ENCODE data around the gene UBE2L5. TPM values are rescaled to one million over a fixed set of nuclear protein-coding genes. Genes with fewer than 3 reads are reported as not detected.

The UBE2L5 gene
- total RNA-seq, 1 experiment from 2014 or later = not detected

DNA sequence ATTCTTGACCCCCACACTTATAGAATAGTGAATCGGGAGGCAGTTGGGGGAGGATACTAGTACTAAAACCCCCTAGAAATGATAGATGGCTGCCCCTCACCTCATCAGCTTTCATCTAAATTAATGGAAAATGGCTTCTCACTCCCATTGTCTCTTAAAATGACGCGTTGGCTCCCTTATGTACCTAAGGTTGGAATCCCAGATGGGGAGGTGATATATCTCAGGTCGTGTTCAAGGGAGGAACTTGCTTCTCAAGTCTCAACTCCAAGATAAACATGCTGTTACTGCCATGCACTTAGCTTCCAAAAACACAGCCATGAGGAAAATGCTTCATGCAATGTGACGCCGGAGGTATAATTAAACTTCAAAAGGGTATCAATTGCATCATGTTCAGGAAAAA is 18.8 kb upstream of the UBE2L5 start:
- ATAC-seq (no peak), DNase-seq (no peak)
- H3K4me1 ChIP-seq (ENCODE audit: insufficient read depth, low read length) = 0 out of 2 replicates have a peak, but pooled peaks cover 3% of the 10 kb centered on the region
- H2AFZ ChIP-seq (ENCODE audit: low read length) = no peak overlapping the region
- CTCF ChIA-PET = no interaction called here
- no TSS peak for BruUV-seq (replicated peaks)
- no peaks in the 10 kb centered on the region for H3K9me2 ChIP-seq (replicated peaks; ENCODE audit: low read length)
- no peaks in the 10 kb centered on the region for H3K36me3 ChIP-seq (ENCODE audit: low read depth, low read length)
- no peaks in the 10 kb centered on the region for H3K9me3 ChIP-seq (ENCODE audit: low read length)
- no peak overlapping the region for H3K27ac ChIP-seq (ENCODE audit: low read length)
- intact Hi-C loops (cut with micrococcal nuclease) = loop anchor here (10.0 kb wide), 1 partner anchor 51 kb away; no protein-coding TSS in a partner anchor
- no peak overlapping the region for H3K4me3 ChIP-seq (ENCODE audit: low read length)
- H3K79me2 ChIP-seq (ENCODE audit: low read length) = no peaks in the 10 kb centered on the region
- no peak overlapping the region for H3K9ac ChIP-seq (ENCODE audit: low read length)
- H3K4me2 ChIP-seq (ENCODE audit: low read length) = no peak overlapping the region
- H3F3A ChIP-seq (ENCODE audit: low read length, unreplicated experiment) = no peaks in the 10 kb centered on the region
- no peaks in the 10 kb centered on the region for H3K27me3 ChIP-seq (ENCODE audit: low read length)
- TF ChIP-seq, protein P1, sequence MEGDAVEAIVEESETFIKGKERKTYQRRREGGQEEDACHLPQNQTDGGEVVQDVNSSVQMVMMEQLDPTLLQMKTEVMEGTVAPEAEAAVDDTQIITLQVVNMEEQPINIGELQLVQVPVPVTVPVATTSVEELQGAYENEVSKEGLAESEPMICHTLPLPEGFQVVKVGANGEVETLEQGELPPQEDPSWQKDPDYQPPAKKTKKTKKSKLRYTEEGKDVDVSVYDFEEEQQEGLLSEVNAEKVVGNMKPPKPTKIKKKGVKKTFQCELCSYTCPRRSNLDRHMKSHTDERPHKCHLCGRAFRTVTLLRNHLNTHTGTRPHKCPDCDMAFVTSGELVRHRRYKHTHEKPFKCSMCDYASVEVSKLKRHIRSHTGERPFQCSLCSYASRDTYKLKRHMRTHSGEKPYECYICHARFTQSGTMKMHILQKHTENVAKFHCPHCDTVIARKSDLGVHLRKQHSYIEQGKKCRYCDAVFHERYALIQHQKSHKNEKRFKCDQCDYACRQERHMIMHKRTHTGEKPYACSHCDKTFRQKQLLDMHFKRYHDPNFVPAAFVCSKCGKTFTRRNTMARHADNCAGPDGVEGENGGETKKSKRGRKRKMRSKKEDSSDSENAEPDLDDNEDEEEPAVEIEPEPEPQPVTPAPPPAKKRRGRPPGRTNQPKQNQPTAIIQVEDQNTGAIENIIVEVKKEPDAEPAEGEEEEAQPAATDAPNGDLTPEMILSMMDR (conservative IDR thresholded peaks at IDR 0.05; ENCODE audit: low read depth, low read length) = no peak
- TF ChIP-seq EZH2 (IDR thresholded peaks at IDR 0.05; ENCODE audit: low read length, unreplicated experiment) (no peak), EZH2phosphoT487 (IDR thresholded peaks at IDR 0.05; ENCODE audit: borderline replicate concordance, low read length) (no peak)
- POLR2A ChIA-PET (ENCODE audit: unreplicated experiment) = no interaction called here
- H4K20me1 ChIP-seq (ENCODE audit: low read length) = no peaks in the 10 kb centered on the region

DNA sequence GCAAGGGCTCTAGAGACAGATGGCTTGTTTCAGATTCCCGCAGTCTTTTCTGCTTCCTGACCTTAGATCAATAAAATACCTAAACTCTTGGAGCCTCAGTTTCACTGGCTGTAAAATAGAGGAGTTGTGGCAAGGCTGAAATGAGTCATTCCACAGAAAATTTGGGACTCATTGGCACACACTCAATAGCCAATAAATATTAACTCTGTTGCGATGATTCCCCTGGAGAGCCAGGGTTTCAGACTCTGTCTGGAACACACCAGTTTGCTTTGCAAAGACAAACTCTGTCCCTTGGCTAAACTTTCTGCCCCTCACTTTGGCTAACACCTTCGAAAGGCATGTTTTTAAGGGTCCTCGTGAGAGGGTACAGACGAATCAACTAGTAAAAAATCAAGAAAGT is 18.1 kb upstream of the UBE2L5 start:
- Histone ChIP-seq H3K9ac (ENCODE audit: low read length) (no peak overlapping the region), H3K4me2 (ENCODE audit: low read length) (no peak overlapping the region), H3K9me2 (replicated peaks; ENCODE audit: low read length) (no peaks in the 10 kb centered on the region), H3K36me3 (ENCODE audit: low read depth, low read length) (no peaks in the 10 kb centered on the region), H3K4me3 (ENCODE audit: low read length) (no peak overlapping the region), H3F3A (ENCODE audit: low read length, unreplicated experiment) (no peaks in the 10 kb centered on the region), H3K79me2 (ENCODE audit: low read length) (no peaks in the 10 kb centered on the region), H3K4me1 (ENCODE audit: insufficient read depth, low read length) (0 out of 2 replicates have a peak, but pooled peaks cover 6% of the 10 kb centered on the region), H4K20me1 (ENCODE audit: low read length) (no peaks in the 10 kb centered on the region), H3K9me3 (ENCODE audit: low read length) (no peaks in the 10 kb centered on the region), H3K27ac (ENCODE audit: low read length) (no peak overlapping the region), H2AFZ (ENCODE audit: low read length) (no peak overlapping the region), H3K27me3 (ENCODE audit: low read length) (no peaks in the 10 kb centered on the region)
- ChIA-PET CTCF (no interaction called here), POLR2A (ENCODE audit: unreplicated experiment) (no interaction called here)
- no TSS peak for BruUV-seq (replicated peaks)
- ATAC-seq (no peak), DNase-seq (no peak)
- no peak for TF ChIP-seq EZH2 (IDR thresholded peaks at IDR 0.05; ENCODE audit: low read length, unreplicated experiment)
- TF ChIP-seq EZH2phosphoT487 (IDR thresholded peaks at IDR 0.05; ENCODE audit: borderline replicate concordance, low read length) = no peak
- TF ChIP-seq, protein P1 (conservative IDR thresholded peaks at IDR 0.05; ENCODE audit: low read depth, low read length) = no peak
- intact Hi-C loops (cut with micrococcal nuclease) = loop anchor here (10.0 kb wide), 1 partner anchor 51 kb away; no protein-coding TSS in a partner anchor

DNA sequence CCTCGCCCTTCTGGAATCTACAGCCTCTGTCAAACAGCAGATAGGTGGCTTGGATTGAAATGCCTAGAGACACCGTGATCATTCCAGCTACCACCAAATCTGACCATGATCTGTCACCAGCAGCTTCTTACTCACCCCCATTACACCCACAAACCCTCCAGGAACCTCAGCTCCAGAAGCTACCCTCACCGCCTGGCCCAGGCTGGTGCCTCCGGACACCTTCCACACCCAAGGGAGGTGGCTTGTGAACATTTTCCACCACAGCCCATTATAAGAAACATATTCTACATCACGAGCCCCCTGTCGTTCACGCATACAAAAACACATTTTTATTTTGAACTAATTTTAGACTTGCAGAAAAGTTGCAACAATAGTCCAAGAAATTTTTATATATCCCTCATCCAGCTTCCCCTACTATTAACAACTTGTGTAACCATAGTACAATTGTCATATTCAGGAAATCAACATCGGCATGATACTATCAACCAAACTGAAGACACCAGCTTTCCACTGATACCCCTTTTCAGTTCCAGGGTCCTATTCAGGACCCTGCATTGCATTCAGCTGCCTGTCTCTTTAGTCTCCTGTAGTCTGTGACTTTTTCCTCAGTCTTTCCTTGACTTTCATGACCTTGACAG is 15.4 kb upstream of the UBE2L5 start:
- Histone ChIP-seq H3K36me3 (ENCODE audit: low read depth, low read length) (no peaks in the 10 kb centered on the region), H3K9me2 (replicated peaks; ENCODE audit: low read length) (no peaks in the 10 kb centered on the region), H3K9me3 (ENCODE audit: low read length) (no peaks in the 10 kb centered on the region), H3K79me2 (ENCODE audit: low read length) (no peaks in the 10 kb centered on the region), H4K20me1 (ENCODE audit: low read length) (no peaks in the 10 kb centered on the region), H3K4me2 (ENCODE audit: low read length) (no peak overlapping the region), H3K27me3 (ENCODE audit: low read length) (no peaks in the 10 kb centered on the region), H3K27ac (ENCODE audit: low read length) (no peak overlapping the region), H2AFZ (ENCODE audit: low read length) (no peak overlapping the region), H3K4me1 (ENCODE audit: insufficient read depth, low read length) (peaks cover 12% of the 10 kb centered on the region; the same call in 1 of the 2 replicates), H3F3A (ENCODE audit: low read length, unreplicated experiment) (no peaks in the 10 kb centered on the region), H3K9ac (ENCODE audit: low read length) (no peak overlapping the region), H3K4me3 (ENCODE audit: low read length) (no peak overlapping the region)
- DNase-seq = no peak
- no TSS peak for BruUV-seq (replicated peaks)
- POLR2A ChIA-PET (ENCODE audit: unreplicated experiment) = interaction anchor here (0.7 kb wide), 1 partner anchor 197 kb away, joined by 3 read pairs; no protein-coding TSS in a partner anchor
- CTCF ChIA-PET = no interaction called here
- ATAC-seq = no peak
- TF ChIP-seq EZH2 (IDR thresholded peaks at IDR 0.05; ENCODE audit: low read length, unreplicated experiment) = no peak
- TF ChIP-seq EZH2phosphoT487 (IDR thresholded peaks at IDR 0.05; ENCODE audit: borderline replicate concordance, low read length) = no peak
- TF ChIP-seq, protein P1 (conservative IDR thresholded peaks at IDR 0.05; ENCODE audit: low read depth, low read length) = no peak
- intact Hi-C loops (cut with micrococcal nuclease) = loop anchor here (5.0 to 10.0 kb wide), 2 partner anchors 48 to 150 kb away; no protein-coding TSS in a partner anchor

Data from PC-3 (cell line).